HG03045 (cell line): ENCODE data around the gene ST3GAL4.
"Not testable (repeated sequence)": the region's sequence is repeated elsewhere in the genome, so short reads cannot be mapped to it uniquely, and the experiment has no call there.

Experiments
- ATAC-seq: cut with Tn5 transposase; IDR thresholded peaks from one replicate; pipeline ENCODE4 v1.9.1; 2021; ENCODE audit warnings: mild to moderate bottlenecking, moderate library complexity; ENCODE audit not compliant: unreplicated experiment

The ST3GAL4 gene

GRCh38 chr11:126355324-126355925 lies at the start of gene ST3GAL4:
Gene ST3GAL4 (plus strand): TSS chr11:126355686. CDS start chr11:126406156, 50,470 bp downstream.
- ATAC-seq: peak; percentile 64

- peak; percentile 54 for ATAC-seq
These were observed 49.8 kb upstream of the ST3GAL4 start for GRCh38 chr11:126305699-126306098.

GRCh38 chr11:126307706-126308105 lies 47.8 kb upstream of the ST3GAL4 start:
- ATAC-seq: no peak

GRCh38 chr11:126308271-126308671 lies 47.2 kb upstream of the ST3GAL4 start:
- no peak for ATAC-seq

- ATAC-seq: not testable (repeated sequence)
These were observed 46.7 kb upstream of the ST3GAL4 start for GRCh38 chr11:126308771-126309170.

GRCh38 chr11:126310200-126310991 lies 45.1 kb upstream of the ST3GAL4 start:
- peak; percentile 42 for ATAC-seq

GRCh38 chr11:126310992-126311310 lies 44.5 kb upstream of the ST3GAL4 start:
- no peak for ATAC-seq

GRCh38 chr11:126311401-126312291 lies 43.8 kb upstream of the ST3GAL4 start:
- peak; percentile 68 for ATAC-seq

- no peak for ATAC-seq
These were observed 42.5 kb upstream of the ST3GAL4 start for GRCh38 chr11:126312961-126313360.

GRCh38 chr11:126313826-126314225 lies 41.7 kb upstream of the ST3GAL4 start:
- ATAC-seq: no peak

GRCh38 chr11:126317432-126317755 lies 38.1 kb upstream of the ST3GAL4 start:
- ATAC-seq: no peak

- peak; percentile 34 for ATAC-seq
These were observed 37.5 kb upstream of the ST3GAL4 start for GRCh38 chr11:126317756-126318573.

GRCh38 chr11:126318574-126319373 lies 36.7 kb upstream of the ST3GAL4 start:
- peak; percentile 86 for ATAC-seq

- ATAC-seq: no peak
These were observed 36.1 kb upstream of the ST3GAL4 start for GRCh38 chr11:126319374-126319740.

- ATAC-seq: no peak
These were observed 32.5 kb upstream of the ST3GAL4 start for GRCh38 chr11:126322996-126323395.

- ATAC-seq: no peak
These were observed 28.0 kb upstream of the ST3GAL4 start for GRCh38 chr11:126327281-126328000.

GRCh38 chr11:126328001-126328390 lies 27.5 kb upstream of the ST3GAL4 start:
- ATAC-seq: no peak

- no peak for ATAC-seq
These were observed 27.0 kb upstream of the ST3GAL4 start for GRCh38 chr11:126328444-126328843.

GRCh38 chr11:126328938-126329643 lies 26.4 kb upstream of the ST3GAL4 start:
- no peak for ATAC-seq
